IPS-15b (cell line): ENCODE data around the gene GZMM.

Source experiments
- H3K27me3 ChIP-seq: one replicate; pipeline ENCODE4 v1.6.1; 2013; ENCODE audit warnings: low read length; ENCODE audit not compliant: control insufficient read depth, insufficient read depth
- H3K36me3 ChIP-seq: one replicate; pipeline ENCODE4 v1.6.1; 2013; ENCODE audit warnings: low read length; ENCODE audit not compliant: control insufficient read depth, insufficient read depth
- H3K4me1 ChIP-seq: one replicate; pipeline ENCODE4 v1.6.1; 2013; ENCODE audit warnings: mild to moderate bottlenecking, low read length; ENCODE audit not compliant: control insufficient read depth, insufficient read depth
- H3K4me3 ChIP-seq: one replicate; pipeline ENCODE4 v1.5.1; 2013; ENCODE audit warnings: low read depth, low read length
- H3K9ac ChIP-seq: one replicate; pipeline ENCODE4 v1.6.1; 2013; ENCODE audit warnings: low read depth, mild to moderate bottlenecking, low read length
- H3K9me3 ChIP-seq: one replicate; pipeline ENCODE4 v1.6.1; 2013; ENCODE audit warnings: mild to moderate bottlenecking, low read length; ENCODE audit not compliant: control insufficient read depth, insufficient read depth

GZMM gene

DNA sequence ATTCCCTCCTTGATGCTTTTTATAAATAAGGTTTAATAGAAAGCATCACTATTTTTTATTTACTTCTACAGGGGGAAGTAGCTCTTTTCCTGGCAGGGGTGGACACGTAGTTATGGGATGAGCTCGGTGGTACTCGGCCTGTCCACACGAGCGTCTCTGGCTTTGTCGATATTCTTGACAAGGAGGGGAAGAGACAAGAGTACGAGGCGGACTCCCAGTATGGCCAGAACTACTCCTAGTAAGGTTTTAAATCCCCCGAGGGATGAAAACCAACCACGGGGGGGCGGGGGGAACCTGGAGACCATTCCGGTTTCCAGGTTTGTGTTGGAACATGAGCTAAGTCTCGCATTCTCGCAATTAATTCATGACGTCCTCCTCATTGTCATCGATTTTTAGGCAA lies 23.0 kb downstream of the GZMM start:
- no peaks in the 10 kb centered on the region for H3K27me3 ChIP-seq
- no peak overlapping the region for H3K9ac ChIP-seq
- no peaks in the 10 kb centered on the region for H3K9me3 ChIP-seq
- H3K36me3 ChIP-seq: no peaks in the 10 kb centered on the region
- no peaks in the 10 kb centered on the region for H3K4me1 ChIP-seq
- H3K4me3 ChIP-seq: no peak overlapping the region

DNA sequence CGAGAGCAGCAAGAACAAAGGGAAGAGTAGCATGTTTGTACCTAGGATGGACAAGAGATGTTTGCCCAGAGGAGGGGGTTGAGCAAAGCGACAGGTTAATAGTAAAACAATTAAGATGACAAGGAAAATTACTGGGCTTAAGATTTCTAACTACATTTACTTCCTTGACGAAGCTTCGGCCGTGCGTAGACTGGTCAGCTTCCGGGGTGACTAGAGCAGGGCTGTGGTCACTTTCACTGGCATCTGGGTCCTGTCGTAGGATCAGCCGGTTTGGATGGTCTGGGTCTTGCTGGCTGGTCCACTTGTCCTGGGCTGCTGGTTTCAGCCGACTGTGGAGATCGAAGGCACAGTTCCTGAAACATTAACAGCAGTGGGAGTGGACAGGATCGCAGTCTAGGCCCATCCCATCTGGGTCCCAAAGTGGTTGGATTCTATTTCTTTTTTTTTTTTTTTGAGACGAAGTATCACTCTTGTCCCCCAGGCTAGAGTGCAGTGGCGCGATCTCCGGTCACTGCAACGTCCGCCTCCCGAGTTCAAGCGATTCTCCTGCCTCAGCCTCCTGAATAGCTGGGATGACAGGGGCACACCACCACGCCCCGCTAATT lies 23.5 kb downstream of the GZMM start:
- H3K9ac ChIP-seq: no peak overlapping the region
- no peak overlapping the region for H3K4me3 ChIP-seq
- no peaks in the 10 kb centered on the region for H3K36me3 ChIP-seq
- no peaks in the 10 kb centered on the region for H3K4me1 ChIP-seq
- no peaks in the 10 kb centered on the region for H3K27me3 ChIP-seq
- no peaks in the 10 kb centered on the region for H3K9me3 ChIP-seq

DNA sequence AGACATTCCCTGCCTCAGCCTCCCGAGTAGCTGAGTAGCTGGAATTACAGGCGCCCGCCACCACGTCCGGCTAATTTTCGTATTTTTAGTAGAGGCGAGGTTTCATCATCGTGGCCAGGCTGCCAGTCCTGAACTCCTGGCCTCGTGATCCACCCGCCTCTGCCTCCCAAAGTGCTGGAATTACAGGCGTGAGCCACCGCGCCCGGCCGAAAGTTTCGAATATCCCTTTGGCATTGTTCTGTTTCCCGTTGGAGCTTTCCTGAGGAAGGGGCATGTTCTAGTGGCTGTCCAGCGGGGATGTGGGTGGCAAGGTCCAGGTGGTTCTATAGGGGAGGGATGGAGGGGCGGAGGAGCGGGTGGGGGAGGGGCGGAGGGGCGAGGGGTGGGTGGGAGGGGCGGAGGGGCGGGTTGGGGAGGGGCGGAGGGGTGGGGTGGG lies 26.4 kb downstream of the GZMM start:
- no peaks in the 10 kb centered on the region for H3K27me3 ChIP-seq
- no peaks in the 10 kb centered on the region for H3K9me3 ChIP-seq
- no peak overlapping the region for H3K9ac ChIP-seq
- H3K4me1 ChIP-seq: peaks cover 6% of the 10 kb centered on the region
- no peak overlapping the region for H3K4me3 ChIP-seq
- no peaks in the 10 kb centered on the region for H3K36me3 ChIP-seq

DNA sequence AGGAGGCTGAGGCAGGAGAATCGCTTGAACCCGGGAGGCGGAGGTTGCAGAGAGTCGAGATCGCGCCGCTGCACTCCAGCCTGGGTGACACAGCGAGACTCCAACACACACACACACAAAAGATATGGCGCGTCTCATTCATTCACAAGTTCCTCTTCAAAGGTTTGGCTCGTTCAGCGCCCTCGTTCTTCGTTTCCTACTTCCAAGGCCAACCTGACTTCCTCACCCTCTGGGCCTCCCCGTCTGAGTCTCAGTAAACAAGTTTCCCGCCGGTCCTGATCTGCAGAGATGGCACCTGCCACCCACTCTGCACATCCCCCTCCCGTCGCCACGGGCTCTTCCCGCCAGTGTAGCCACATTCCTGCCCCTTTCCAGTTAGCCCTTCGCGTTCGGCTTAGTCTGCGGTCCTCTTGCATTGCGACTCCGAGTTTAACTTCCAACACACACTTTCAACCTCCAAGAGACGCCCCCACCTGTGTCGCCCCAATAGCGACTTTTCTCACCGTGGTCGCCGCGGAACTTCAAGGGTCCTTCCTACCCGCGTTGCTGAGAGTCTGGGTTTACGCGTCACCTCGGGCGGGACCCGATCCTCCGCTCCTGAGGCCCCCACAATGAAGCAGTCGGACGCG lies 27.2 kb downstream of the GZMM start:
- Histone ChIP-seq H3K27me3 (no peaks in the 10 kb centered on the region), H3K4me3 (peak overlapping the region; percentile 77), H3K36me3 (peaks cover under 1% of the 10 kb centered on the region), H3K9me3 (no peaks in the 10 kb centered on the region), H3K4me1 (peaks cover 6% of the 10 kb centered on the region), H3K9ac (peak overlapping the region; percentile 8)

DNA sequence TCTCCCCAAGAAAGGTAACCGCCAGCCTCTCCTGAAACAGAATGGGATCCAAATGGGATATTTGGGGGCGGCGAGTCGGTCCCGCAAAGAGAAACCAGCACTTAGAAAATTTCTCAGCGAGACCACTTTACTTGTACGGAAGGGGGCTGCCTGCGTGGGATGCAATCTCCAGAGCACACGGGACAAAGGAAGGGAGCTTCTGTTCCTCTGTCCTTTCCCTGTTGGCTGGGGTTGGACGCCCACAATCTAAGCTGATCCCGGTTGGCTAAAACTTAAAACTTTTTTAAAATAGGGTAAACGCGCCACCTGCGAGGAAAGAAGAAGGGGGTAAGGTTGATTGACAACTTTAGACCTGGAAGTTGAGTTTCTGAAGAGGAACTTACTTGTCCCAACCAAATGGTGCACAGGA lies 27.7 kb downstream of the GZMM start:
- peaks cover 4% of the 10 kb centered on the region for H3K36me3 ChIP-seq
- H3K27me3 ChIP-seq: no peaks in the 10 kb centered on the region
- no peaks in the 10 kb centered on the region for H3K9me3 ChIP-seq
- H3K4me1 ChIP-seq: peaks cover 6% of the 10 kb centered on the region
- H3K9ac ChIP-seq: peak overlapping the region; percentile 8
- peak overlapping the region; percentile 77 for H3K4me3 ChIP-seq

DNA sequence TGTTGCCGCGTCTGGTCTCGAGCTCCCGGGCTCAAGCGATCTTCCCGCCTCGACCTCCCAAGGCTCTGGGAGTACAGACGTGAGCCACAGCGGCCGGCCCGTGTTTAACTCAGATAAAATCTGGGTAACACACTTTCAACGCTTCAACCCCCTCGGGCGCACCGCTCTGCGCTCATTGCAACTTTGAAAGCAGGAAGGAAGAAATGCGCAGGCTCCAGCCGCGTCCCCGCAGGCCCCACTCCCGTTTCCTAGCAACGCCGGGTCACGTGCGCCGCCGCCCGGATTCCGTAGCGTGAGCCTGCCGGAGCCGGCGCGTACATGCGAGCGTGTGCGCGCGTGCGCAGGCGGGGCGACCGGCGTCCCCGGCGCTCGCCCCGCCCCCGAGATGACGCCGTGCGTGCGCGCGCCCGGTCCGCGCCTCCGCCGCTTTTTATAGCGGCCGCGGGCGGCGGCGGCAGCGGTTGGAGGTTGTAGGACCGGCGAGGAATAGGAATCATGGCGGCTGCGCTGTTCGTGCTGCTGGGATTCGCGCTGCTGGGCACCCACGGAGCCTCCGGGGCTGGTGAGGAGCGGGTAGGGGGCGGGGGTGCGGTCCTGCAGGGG lies 28.4 kb downstream of the GZMM start, which contains the start of gene BSG:
TSS of gene BSG (plus strand) at position 457 of the 603 bp plus-strand sequence. CDS start at position 496, 39 bp downstream.
- no peaks in the 10 kb centered on the region for H3K9me3 ChIP-seq
- H3K9ac ChIP-seq: peak within 1 kb of the TSS; percentile 92
- peaks cover 8% of the 10 kb centered on the region for H3K36me3 ChIP-seq
- no peaks in the 10 kb centered on the region for H3K27me3 ChIP-seq
- peak within 1 kb of the TSS; percentile 95 for H3K4me3 ChIP-seq
- H3K4me1 ChIP-seq: peaks cover 6% of the 10 kb centered on the region

DNA sequence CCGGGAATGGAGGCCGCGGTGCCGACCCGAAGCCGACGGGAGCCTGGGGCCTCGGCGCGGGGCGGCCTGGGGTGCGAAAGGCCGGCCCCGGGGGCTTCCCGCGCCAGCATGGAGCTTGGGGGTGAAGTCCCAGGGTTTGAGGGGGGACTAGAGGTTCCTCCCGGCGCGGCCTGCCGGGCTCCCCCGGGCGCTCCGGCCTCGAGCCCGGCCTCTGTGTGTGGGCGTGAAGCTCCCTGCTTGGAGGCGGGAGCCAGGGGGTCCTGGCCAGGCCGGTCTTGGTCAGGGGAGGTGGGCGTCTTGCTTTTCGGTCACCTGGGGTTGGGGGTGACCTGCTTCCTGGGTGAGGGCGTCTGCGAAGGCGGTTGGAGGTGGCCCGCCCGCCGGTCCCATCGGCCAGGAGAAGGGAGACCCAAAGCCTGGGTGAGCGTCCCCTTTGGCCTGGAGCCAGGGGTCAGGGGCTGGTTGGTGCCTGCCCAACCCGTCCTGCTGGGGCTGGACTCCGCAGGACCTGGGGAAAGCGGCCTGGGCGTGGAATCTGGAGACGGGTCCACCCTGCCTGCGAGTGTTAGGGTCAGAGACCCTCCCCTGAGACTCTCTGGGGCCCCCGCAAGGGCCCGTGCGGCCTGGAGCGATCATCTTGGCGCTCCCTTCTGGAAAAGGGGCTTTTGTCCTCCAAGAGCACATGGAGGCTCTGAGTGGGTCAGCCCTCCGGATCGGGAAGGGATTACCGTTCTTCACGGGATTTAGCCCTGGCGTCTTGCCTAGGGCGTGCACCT lies 29.1 kb downstream of the GZMM start:
- H3K4me3 ChIP-seq: peak overlapping the region; percentile 95
- peaks cover 6% of the 10 kb centered on the region for H3K4me1 ChIP-seq
- peak overlapping the region; percentile 92 for H3K9ac ChIP-seq
- no peaks in the 10 kb centered on the region for H3K27me3 ChIP-seq
- no peaks in the 10 kb centered on the region for H3K9me3 ChIP-seq
- peaks cover 12% of the 10 kb centered on the region for H3K36me3 ChIP-seq

DNA sequence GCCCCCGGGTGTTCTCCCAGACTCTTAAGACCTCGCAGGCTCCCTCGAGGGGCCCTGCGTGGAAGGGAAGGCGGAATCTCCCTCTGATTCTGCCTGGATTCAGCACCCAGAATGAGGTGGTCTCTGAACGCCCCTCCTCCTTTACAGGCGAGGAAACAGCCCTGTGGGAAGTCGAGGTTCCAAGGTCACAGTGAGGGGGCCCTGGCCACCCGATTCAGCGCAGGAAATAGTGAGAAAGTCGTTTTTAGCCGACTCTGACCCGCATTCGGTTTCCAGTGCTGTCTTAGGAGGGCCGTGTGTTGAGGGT lies 29.6 kb downstream of the GZMM start:
- Histone ChIP-seq H3K27me3 (no peaks in the 10 kb centered on the region), H3K9ac (peak overlapping the region; percentile 92), H3K9me3 (no peaks in the 10 kb centered on the region), H3K4me3 (peak overlapping the region; percentile 95), H3K36me3 (peaks cover 17% of the 10 kb centered on the region), H3K4me1 (peaks cover 6% of the 10 kb centered on the region)

DNA sequence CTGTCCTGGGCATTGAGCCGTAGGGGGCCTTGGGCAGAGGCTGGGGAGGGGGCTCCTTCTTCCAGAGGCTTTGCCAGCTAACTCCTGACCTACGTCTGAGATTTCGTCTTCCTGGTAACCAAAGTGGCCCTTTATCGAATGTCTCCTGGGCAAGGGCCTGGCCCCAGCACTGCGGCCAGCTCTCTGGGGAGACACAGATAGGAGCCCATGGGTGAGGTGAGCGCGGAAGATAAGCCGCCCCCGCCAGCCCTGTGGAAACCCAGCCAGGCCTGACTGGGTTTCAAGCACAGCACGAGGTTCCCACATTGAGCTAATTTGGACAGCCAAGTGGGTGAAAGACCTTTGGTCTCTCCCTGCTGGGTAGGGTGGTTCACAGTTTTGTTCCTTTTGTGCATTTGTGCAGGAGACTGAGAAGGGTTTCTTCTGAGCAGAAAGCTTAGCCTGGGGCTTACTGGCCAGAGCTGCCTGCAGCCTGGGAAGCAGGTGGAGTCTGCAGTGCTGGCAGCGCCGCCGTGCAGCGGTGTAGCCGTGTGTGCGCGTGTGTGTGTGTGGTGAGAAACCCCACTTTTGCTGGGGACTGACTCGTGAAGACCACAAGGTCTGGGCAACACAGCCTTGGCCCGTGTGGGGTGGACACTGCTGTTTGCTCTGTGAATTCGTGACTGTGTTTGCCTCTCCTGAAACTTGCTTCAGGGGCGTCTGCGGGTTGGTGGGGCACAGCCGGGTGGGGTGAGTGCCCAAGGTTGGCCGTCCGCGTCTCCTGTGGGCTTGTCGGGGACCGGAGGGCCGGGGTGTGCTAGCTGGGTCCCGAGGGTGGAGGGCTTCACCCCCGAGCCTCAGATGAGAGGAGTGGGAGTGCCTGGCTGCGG lies 31.0 kb downstream of the GZMM start:
- H3K4me1 ChIP-seq: peaks cover 6% of the 10 kb centered on the region
- peaks cover 29% of the 10 kb centered on the region for H3K36me3 ChIP-seq
- H3K27me3 ChIP-seq: no peaks in the 10 kb centered on the region
- H3K9me3 ChIP-seq: no peaks in the 10 kb centered on the region
- H3K4me3 ChIP-seq: peak overlapping the region; percentile 52
- peak overlapping the region; percentile 81 for H3K9ac ChIP-seq

DNA sequence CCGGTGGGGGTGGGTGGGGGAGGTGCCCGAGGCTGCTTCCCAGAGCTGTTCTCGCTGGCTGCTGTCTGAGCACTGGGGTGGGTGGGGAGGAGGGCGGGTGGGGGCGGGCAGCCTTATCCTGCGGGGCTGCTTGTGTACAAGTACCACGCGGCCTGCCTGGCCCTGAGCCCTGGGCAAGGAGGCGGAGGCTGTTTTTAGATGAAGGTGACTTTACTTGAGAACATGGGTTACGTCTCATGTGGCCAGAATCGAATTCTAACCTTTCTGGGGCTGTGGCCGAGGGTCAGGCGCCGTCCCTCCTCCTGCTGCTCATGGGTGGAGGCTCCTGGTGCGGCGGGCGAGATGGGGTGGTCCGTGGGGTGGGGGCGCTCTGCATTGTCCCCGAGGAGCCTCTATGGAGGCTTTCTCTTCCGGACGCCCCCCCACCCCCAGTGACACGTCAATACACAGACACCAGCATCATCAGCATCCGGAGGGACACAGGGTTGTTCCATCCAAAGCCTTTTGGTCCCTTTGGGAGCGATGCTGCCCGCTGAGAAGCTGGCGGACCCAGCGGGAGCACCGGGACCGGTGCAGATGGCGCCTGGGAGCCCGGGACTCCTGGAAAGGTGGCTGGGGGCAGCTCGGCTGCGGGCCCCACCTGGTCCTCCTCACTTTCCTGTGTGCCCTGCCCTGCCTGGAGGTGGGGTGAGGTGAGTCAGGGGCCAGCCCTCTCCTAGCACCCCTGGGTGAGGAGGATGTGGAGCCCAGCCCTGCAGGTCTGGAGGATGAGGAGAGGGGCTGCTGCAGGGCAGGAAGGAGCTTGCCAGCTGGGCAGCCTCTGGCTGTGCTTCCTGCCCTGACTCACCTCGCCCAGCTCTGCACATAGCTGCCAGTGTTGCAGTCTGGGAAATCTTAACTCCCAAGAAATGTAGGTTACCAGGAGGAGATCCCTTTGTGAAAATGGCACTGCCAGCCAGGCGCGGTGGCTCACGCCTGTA lies 32.0 kb downstream of the GZMM start:
- no peak overlapping the region for H3K4me3 ChIP-seq
- H3K9me3 ChIP-seq: no peaks in the 10 kb centered on the region
- peak overlapping the region; percentile 37 for H3K9ac ChIP-seq
- H3K27me3 ChIP-seq: no peaks in the 10 kb centered on the region
- H3K36me3 ChIP-seq: peaks cover 36% of the 10 kb centered on the region
- peaks cover 6% of the 10 kb centered on the region for H3K4me1 ChIP-seq
